Astrocyte of the cerebellum (primary cell): Measurements from ENCODE around the gene SLC25A42.
A peak's percentile ranks its signal among the peaks of the same experiment; 100 is the strongest.

Source experiments
- DNase-seq: peaks from one replicate; pipeline ENCODE4 v3.0.0-alpha.2; 2011; ENCODE audit warnings: low read depth
- H3K4me3 ChIP-seq: 2 replicates; pipeline ENCODE4 v1.5.1; 2011; ENCODE audit warnings: mild to moderate bottlenecking, low read depth, low read length, moderate library complexity
- in situ Hi-C: cut with HindIII; loops from 2 replicates; pipeline ENCODE4 v1.10.0; 2017; ENCODE audit warnings: low sequenced_read_pairs
- TF ChIP-seq, protein P1 (sequence below): IDR thresholded peaks from 2 replicates; pipeline ENCODE4 v1.5.1; 2012; ENCODE audit warnings: low read length, low read depth, moderate library complexity, mild to moderate bottlenecking; ENCODE audit errors: missing control alignments

SLC25A42 gene

GRCh38 chr19:19138109-19138981 lies 74.6 kb downstream of the SLC25A42 start, which contains the start of gene TMEM161A:
TSS of gene TMEM161A (minus strand) at chr19:19138478. CDS start at chr19:19138428, 50 bp downstream.
- in situ Hi-C loops, result no loop called here
- peak; percentile 98 for DNase-seq
- peak within 1 kb of the TSS; percentile 97 for H3K4me3 ChIP-seq
- TF ChIP-seq, protein P1, sequence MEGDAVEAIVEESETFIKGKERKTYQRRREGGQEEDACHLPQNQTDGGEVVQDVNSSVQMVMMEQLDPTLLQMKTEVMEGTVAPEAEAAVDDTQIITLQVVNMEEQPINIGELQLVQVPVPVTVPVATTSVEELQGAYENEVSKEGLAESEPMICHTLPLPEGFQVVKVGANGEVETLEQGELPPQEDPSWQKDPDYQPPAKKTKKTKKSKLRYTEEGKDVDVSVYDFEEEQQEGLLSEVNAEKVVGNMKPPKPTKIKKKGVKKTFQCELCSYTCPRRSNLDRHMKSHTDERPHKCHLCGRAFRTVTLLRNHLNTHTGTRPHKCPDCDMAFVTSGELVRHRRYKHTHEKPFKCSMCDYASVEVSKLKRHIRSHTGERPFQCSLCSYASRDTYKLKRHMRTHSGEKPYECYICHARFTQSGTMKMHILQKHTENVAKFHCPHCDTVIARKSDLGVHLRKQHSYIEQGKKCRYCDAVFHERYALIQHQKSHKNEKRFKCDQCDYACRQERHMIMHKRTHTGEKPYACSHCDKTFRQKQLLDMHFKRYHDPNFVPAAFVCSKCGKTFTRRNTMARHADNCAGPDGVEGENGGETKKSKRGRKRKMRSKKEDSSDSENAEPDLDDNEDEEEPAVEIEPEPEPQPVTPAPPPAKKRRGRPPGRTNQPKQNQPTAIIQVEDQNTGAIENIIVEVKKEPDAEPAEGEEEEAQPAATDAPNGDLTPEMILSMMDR, result no peak

DNA sequence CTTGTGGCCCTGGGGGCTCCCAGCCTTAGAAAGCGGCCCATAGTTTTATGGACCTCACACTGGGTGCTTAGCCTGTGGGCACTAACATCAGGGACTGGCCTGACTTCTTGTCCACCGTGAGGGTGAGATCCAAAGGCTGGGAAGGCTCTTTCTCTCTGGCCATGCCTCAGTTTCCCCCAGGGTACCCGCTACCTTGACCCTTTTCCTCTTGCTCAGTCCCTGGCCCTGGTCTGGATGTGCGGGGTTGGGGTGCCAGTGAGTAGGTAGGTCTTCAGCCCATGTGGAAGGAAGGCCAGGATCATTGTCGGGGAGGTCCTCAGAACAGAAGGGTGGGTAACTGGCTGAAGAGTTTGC lies 76.1 kb downstream of the SLC25A42 start:
- TF ChIP-seq, protein P1, result no peak
- DNase-seq, result no peak

DNA sequence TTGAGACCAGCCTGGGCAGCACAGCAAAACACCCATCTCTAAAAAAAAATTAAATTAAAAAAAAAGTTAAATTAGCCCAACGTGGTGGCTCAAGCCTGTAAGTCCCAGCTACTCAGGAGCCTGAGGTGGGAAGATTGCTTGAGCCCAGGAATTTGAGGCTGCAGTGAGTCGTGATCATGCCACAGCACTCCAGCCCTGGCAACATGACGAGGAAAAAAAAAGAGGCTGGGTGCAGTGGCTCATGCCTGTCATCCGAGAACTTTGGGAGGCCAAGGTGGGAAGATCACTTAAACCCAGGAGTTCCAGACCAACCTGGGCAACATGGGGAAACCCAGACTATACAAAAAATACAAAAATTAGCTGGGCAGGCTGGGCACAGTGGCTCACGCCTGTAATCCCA lies 76.7 kb downstream of the SLC25A42 start:
- no peak for DNase-seq
- TF ChIP-seq, protein P1, result no peak
- in situ Hi-C loops, result no loop called here
- H3K4me3 ChIP-seq, result no peak overlapping the region

More for the DNA sequence above, 76.1 kb downstream of the SLC25A42 start:
- in situ Hi-C loops, result no loop called here
- no peak overlapping the region for H3K4me3 ChIP-seq

- TF ChIP-seq, protein P1, result no peak
- DNase-seq, result no peak
- in situ Hi-C loops, result no loop called here
- no peak overlapping the region for H3K4me3 ChIP-seq
Observed at GRCh38 chr19:19142347-19142746, 78.6 kb downstream of the SLC25A42 start.

DNA sequence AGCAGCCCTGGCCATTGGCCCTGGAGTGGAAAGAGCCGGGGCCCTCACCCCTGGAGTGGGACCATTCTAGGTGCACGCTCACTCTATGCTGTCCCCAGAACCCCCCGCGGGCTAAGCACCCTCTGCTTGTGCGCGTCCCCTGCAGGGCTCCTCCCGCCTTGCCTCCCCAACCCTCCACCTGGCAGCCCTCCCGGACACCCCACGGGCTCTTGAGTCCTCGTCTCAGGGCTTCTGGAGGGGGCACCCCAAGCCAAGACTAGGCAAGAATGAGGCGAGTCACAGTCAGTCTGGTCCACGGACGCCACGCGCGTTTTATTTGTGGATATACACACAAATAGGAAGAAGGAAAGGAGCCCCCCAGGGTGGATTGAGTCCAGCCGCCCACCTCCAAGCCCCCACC lies 81.5 kb downstream of the SLC25A42 start:
- H3K4me3 ChIP-seq, result no peak overlapping the region
- in situ Hi-C loops, result no loop called here
- TF ChIP-seq, protein P1, result no peak
- no peak for DNase-seq

GRCh38 chr19:19145684-19146608 lies 82.2 kb downstream of the SLC25A42 start:
- H3K4me3 ChIP-seq, result no peak overlapping the region
- TF ChIP-seq, protein P1, result peak; percentile 93
- no peak for DNase-seq
- in situ Hi-C loops, result no loop called here
